ENCODE data around the gene ILF2. TPM values are rescaled to one million over a fixed set of nuclear protein-coding genes. Genes with fewer than 3 reads are reported as not detected.
A peak's percentile ranks its signal among the peaks of the same experiment; 100 is the strongest.

ILF2 gene
- total and polyA plus RNA-seq, 2 of the 13 experiments (the other 11 are each of a cell fraction or from before 2014, with no cell fraction given), result 292 to 366 TPM

DNA sequence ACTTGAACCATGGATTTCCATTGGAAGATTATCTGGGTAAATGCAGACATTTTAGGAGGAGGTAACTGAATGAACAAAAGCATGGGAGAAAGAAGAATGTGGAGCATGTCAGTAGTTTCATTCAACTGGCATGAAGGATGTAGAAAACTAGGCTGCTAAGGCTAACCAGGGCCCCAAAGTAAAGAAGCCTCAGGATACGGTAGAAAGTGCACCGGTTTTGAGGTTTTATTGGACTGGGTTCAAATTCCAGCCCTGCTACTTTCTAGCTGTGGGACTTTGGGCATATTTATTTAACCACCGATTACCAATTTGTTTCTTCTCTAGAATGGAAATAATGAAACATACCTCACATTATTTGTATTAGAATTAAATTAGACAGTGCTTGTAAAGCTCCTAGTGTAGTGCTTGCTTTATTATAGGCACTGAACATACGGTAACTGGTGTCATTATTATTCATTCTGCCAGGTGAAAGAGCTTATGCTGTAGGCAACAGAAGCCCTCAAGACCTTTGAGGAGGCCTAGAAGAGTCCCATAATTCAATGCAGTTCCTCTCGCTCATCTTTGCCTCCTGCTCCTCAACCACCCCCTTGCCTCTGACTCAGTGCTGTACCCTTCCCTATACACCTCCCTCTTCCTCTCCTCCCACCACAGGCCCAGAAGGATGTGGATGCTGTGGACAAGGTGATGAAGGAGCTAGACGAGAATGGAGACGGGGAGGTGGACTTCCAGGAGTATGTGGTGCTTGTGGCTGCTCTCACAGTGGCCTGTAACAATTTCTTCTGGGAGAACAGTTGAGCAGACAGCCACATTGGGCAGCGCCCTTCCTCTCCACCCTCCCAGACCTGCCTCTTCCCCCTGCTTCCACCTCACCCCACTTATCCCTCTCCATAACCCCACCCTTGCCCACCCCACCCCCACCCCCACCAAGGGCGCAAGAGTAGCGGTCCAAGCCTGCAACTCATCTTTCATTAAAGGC, 39.5 kb downstream of the ILF2 start (continued):
- TF ChIP-seq, protein P1, sequence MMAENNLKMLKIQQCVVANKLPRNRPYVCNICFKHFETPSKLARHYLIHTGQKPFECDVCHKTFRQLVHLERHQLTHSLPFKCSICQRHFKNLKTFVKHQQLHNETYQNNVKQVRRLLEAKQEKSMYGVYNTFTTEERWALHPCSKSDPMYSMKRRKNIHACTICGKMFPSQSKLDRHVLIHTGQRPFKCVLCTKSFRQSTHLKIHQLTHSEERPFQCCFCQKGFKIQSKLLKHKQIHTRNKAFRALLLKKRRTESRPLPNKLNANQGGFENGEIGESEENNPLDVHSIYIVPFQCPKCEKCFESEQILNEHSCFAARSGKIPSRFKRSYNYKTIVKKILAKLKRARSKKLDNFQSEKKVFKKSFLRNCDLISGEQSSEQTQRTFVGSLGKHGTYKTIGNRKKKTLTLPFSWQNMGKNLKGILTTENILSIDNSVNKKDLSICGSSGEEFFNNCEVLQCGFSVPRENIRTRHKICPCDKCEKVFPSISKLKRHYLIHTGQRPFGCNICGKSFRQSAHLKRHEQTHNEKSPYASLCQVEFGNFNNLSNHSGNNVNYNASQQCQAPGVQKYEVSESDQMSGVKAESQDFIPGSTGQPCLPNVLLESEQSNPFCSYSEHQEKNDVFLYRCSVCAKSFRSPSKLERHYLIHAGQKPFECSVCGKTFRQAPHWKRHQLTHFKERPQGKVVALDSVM (CRISPR knock-in tag; IDR thresholded peaks at IDR 0.05), result no peak
- no peak for TF ChIP-seq ZNF460 (CRISPR knock-in tag; IDR thresholded peaks at IDR 0.05; ENCODE audit: borderline replicate concordance)
- no peak for TF ChIP-seq ZBTB8A (CRISPR knock-in tag; IDR thresholded peaks at IDR 0.05; ENCODE audit: borderline replicate concordance, low read depth)
- TF ChIP-seq ARNT2 (CRISPR knock-in tag; IDR thresholded peaks at IDR 0.05; ENCODE audit: low read depth), result no peak
- TF ChIP-seq NRL (CRISPR knock-in tag; IDR thresholded peaks at IDR 0.05; ENCODE audit: borderline replicate concordance), result no peak
- no peak for TF ChIP-seq ZNF781 (CRISPR knock-in tag; IDR thresholded peaks at IDR 0.05; ENCODE audit: borderline replicate concordance, not compliant biosample characterization)
- no peak for TF ChIP-seq ZSCAN29 (CRISPR knock-in tag; conservative IDR thresholded peaks at IDR 0.05)
- no peak for TF ChIP-seq SRSF9 (IDR thresholded peaks at IDR 0.05; ENCODE audit: borderline replicate concordance, insufficient read depth, low read depth, low read length, poor library complexity, severe bottlenecking)
- no peak for TF ChIP-seq HNF1A (IDR thresholded peaks at IDR 0.05; ENCODE audit: low read depth)
- TF ChIP-seq HNF1A (CRISPR knock-in tag; IDR thresholded peaks at IDR 0.05; ENCODE audit: borderline replicate concordance), result no peak
- TF ChIP-seq HNRNPK (IDR thresholded peaks at IDR 0.05; ENCODE audit: low read depth, low read length, poor library complexity, severe bottlenecking), result peak; percentile 56
- TF ChIP-seq ASH2L (IDR thresholded peaks at IDR 0.05; ENCODE audit: insufficient read length, low read depth, low read length), result peak; percentile 79
- no peak for TF ChIP-seq RAD51 (IDR thresholded peaks at IDR 0.05; ENCODE audit: borderline replicate concordance)
- no peak for TF ChIP-seq HNRNPLL (IDR thresholded peaks at IDR 0.05; ENCODE audit: low read depth, low read length, poor library complexity, severe bottlenecking)
- TF ChIP-seq SOX5 (CRISPR knock-in tag; IDR thresholded peaks at IDR 0.05; ENCODE audit: borderline replicate concordance), result 0 out of 2 replicates have a peak, but pooled peaks have one; percentile 14
- no peak for TF ChIP-seq TCF7 (IDR thresholded peaks at IDR 0.05; ENCODE audit: low read depth)
- no peak for TF ChIP-seq MBNL3 (CRISPR knock-in tag; conservative IDR thresholded peaks at IDR 0.05)
- peak; percentile 39; the same call in 1 of the 2 replicates for TF ChIP-seq CREM (IDR thresholded peaks at IDR 0.05)
- no peak for TF ChIP-seq CREM (CRISPR knock-in tag; IDR thresholded peaks at IDR 0.05)
- TF ChIP-seq, protein P2, sequence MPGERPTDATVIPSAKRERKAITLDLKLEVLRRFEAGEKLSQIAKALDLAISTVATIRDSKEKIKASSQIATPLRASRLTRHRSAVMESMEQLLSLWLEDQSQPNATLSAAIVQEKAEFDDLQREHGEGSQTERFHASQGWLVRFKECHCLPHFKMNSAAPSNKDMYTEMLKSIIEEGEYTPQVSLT (CRISPR knock-in tag; IDR thresholded peaks at IDR 0.05; ENCODE audit: borderline replicate concordance, low read depth), result no peak
- no peak for TF ChIP-seq ZNF24 (IDR thresholded peaks at IDR 0.05)
- no peak for TF ChIP-seq ZC3H13 (CRISPR knock-in tag; IDR thresholded peaks at IDR 0.05)
